Esophagus muscularis mucosa (tissue), 4 donors: ENCODE measurements around the gene CIB1.

Experiments
- EP300 ChIP-seq: sonication (generic); formaldehyde crosslinking; IDR thresholded peaks from one replicate; pipeline ENCODE4 v1.6.1; 2017; ENCODE audit warnings: antibody characterized with exemption
- POLR2A ChIP-seq: fragments of 450-650 bp; IDR thresholded peaks from one replicate; pipeline ENCODE4 v1.6.1; 2017; ENCODE audit warnings: antibody characterized with exemption, moderate library complexity, mild to moderate bottlenecking, low read depth
- POLR2AphosphoS5 ChIP-seq, 2 donors: sonication (generic); formaldehyde crosslinking; IDR thresholded peaks; one replicate each; pipeline ENCODE4 v1.6.1; 2017; ENCODE audit warnings: antibody characterized with exemption in 2 of 2
- TF ChIP-seq, protein P1 (sequence below), 3 experiments: fragments of 200-600 bp in 2 of 3; fragments of 450-650 bp in 1 of 3; sonication (generic) in 2 of 3; IDR thresholded peaks; one replicate each; pipeline ENCODE4 v1.5.1; 2017 to 2019; ENCODE audit warnings: antibody characterized with exemption in 3 of 3, mild to moderate bottlenecking in 2 of 3, moderate library complexity in 1 of 3

DNA sequence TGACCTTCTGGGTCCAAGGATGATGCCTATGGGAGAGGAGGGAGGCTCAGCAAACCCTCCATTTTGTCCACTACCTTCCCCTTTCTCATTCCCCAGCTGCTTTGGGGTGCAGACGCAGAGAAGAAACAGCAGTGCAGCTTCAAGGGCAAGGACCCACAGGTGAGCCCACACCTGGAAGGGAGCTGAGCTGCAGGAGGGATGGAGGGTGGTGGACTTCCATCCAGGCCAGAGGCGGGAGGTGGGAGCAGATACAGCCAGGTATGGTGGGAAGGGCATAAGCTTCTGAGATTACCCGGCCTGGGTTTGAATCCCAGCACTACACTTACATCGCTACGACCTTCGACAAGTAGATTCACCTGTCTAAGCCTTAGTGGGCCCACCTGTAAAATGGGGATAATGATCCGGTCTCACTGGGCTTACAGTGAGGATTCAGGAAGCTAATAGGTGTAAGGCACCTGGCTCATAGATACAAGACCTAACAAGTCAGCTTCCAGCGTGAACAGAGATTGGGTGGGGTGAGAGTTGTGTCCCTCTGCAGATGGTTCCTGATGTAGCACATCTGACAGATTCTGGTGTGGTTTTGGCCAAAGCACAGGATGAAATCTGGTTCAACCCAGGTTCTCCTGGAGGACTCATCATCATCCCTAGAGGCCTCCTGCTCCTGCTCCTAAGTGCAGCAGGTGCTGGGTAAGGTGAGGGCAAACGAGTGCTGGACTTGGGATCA is 15.9 kb downstream of the CIB1 start:
- TF ChIP-seq, protein P1, sequence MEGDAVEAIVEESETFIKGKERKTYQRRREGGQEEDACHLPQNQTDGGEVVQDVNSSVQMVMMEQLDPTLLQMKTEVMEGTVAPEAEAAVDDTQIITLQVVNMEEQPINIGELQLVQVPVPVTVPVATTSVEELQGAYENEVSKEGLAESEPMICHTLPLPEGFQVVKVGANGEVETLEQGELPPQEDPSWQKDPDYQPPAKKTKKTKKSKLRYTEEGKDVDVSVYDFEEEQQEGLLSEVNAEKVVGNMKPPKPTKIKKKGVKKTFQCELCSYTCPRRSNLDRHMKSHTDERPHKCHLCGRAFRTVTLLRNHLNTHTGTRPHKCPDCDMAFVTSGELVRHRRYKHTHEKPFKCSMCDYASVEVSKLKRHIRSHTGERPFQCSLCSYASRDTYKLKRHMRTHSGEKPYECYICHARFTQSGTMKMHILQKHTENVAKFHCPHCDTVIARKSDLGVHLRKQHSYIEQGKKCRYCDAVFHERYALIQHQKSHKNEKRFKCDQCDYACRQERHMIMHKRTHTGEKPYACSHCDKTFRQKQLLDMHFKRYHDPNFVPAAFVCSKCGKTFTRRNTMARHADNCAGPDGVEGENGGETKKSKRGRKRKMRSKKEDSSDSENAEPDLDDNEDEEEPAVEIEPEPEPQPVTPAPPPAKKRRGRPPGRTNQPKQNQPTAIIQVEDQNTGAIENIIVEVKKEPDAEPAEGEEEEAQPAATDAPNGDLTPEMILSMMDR (IDR thresholded peaks at IDR 0.05) = no peak
- TF ChIP-seq POLR2A = no peak
- TF ChIP-seq EP300 = no peak
- TF ChIP-seq POLR2AphosphoS5 (IDR thresholded peaks at IDR 0.05) = no peak
